NK-92 treated with Interleukin-12 subunit alpha and Interleukin-12 subunit beta, amount 100 ng/mL, for 24 hours (cell line): ENCODE results near the gene DFFA.
A peak's percentile ranks its signal among the peaks of the same experiment; 100 is the strongest.
"Not testable (repeated sequence)": the region's sequence is repeated elsewhere in the genome, so short reads cannot be mapped to it uniquely, and the experiment has no call there.

ENCODE experiments used
- DNase-seq: peaks from one replicate; lab custom pipeline; 2025; lab: John Stamatoyannopoulos, UW

DFFA gene

GRCh38 chr1:10506046-10506676, 33.8 kb upstream of the DFFA start:
- not testable (repeated sequence) for DNase-seq

DNA sequence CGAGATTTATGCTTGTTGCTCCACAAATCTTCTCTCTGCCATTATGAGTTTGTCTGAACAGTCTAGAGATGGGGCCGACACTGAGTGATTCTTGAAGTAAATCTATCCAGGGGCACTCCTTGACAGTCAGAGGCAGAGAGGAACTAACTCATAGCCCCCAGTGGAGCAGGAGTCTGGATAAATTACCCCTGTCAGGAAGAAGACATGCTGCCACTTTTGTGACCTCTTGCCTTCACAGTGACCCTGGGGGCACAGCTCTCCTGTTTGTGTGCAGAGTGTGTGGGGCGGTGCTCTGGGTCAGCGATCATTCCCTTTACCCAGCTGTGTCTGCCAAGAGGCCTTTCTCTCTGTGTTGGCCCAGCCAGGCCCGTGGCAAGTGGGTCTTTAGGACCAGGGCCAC, 31.9 kb upstream of the DFFA start:
- no peak for DNase-seq

- DNase-seq = no peak
Measured at GRCh38 chr1:10502206-10502605, 29.9 kb upstream of the DFFA start.

- no peak for DNase-seq
Measured at GRCh38 chr1:10498231-10498630, 25.9 kb upstream of the DFFA start.

DNA sequence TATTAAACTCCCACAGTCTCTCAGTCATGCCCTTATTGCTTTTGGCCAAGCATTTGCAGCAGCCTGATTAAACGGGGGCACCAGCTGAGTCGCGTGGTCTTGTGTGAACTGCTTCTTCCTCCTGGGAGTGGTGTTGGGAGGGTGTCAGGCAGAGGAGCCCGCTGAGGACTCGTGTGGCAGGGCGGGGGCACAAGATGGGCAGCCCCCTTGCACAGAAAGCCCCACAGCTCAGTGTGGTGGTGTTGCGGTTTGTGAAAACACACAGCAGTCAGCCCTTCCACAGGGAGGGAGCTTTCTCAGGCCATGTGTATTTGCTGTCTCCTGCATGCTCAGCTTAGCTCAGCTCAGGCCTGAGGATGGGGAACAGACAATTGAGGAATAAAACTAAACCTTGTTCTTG, 24.8 kb upstream of the DFFA start:
- DNase-seq = no peak

DNA sequence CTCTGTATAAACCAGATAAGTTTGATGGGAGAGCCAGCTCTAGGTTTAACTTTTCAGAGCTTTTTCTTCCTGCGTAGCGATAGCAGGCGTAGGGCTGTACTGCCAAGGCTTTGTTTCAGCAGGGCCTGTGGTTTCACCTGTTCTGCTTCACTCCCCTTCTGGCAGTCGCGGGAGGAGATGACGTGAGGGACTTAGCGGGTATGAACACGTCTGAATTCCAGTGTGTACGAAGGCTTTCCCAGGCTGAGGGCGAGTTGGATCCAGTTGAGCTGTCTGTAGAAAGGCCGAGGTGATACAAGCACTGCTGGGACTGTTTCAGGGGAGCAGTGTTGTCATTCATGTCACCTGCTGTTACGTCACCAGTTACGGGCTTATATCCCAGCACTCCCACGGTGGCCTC, 23.6 kb upstream of the DFFA start:
- no peak for DNase-seq

GRCh38 chr1:10495475-10495817, 23.1 kb upstream of the DFFA start:
- no peak for DNase-seq

- peak; percentile 38 for DNase-seq
Measured at GRCh38 chr1:10494754-10495474, 22.6 kb upstream of the DFFA start.

DNA sequence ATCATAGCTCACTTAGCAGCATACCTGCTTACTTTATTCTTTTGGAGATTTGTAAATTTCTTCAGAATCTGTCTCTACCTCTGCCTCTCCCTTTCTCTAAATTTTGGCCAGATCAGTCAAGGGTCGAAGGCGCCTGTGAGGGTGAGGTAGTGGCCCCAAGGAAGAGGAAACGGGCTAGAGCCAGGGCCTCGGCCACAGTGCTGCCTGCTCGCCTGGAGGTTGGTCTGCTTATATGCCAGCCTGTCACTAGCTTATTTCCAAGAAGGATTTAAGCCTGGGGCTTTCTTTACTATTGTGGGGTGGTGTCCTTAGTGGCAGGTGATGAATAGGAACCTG, 22.1 kb upstream of the DFFA start:
- DNase-seq = no peak

DNA sequence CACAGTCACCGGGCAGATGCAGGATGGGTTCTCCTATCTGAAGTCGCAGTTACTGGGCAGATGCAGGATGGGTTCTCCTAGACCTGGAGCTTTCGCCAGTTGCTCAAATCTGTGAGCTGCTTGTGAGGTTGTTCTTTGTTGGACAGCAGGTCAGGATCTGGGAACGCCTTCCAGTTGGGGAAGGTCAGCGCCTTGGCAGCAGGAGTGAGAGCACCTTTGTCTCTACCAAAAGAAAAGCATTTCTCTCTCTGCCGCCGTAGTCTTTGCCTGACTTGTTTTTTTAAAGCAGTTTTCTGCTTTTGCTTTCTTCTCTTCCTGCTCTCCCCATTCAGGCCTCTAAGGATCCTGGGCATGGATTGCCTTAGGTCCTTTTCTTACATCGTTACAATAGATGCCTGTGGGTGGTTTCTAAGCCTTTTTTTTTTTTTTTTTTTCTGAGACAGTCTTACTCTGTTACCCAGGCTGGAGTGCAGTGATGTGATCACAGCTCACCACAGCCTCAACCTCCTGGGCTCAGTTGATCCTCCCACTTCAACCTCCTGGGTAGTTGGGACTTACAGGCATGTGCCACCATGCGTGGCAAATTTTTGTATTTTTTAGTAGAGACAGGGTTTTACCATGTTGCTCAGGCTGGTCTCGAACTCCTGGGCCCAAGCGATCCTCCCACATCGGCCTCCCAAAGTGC, 18.1 kb upstream of the DFFA start:
- DNase-seq = no peak

GRCh38 chr1:10489291-10490055, 17.1 kb upstream of the DFFA start:
- no peak for DNase-seq

GRCh38 chr1:10484521-10484920, 12.2 kb upstream of the DFFA start:
- no peak for DNase-seq

- no peak for DNase-seq
Measured at GRCh38 chr1:10480614-10481013, 8.3 kb upstream of the DFFA start.

DNA sequence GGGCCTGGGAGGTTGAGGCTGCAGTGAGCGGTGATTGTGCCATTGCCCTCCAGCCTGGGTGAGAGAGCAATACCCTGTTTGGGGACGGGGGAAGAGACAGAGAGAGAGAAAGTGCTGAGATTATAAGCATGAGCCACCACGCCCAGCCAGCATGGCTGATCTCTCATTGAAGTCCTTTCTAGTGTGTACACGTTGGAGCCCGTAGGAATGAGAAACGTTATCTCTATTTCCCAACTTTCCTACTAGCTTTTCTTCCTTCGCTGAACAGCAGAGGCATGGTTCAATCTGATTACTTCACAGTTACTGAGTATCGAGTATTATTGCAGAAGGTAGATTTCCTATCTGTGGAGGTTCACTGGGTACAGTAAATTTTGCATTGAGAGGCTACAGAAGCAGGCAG, 7.0 kb upstream of the DFFA start:
- DNase-seq = no peak

DNA sequence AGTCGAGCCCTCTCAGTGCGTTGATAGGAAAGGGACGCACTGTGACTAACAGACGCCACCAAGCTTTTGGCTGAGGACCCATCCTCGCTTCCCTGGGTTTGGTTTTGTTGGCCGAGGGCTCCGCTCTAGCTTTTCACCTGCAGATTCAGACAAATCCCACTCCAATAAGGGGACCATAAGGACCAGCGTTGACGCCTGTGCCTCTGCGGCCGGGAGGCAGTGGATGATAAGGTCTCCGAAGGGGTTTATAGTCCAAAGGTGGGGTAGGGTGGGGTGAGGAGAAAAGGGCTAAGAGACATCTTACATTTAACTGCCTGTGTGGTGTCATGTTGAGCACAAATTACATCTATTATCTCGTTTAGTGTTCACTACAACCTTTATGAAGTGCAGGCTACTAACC, 3.2 kb upstream of the DFFA start:
- no peak for DNase-seq

GRCh38 chr1:10474613-10475507, 2.5 kb upstream of the DFFA start, which contains the start of gene PEX14:
Gene PEX14, plus strand, starts transcription at chr1:10474950. Its CDS starts 17 bp downstream, at chr1:10474967.
- peak; percentile 78 for DNase-seq

GRCh38 chr1:10474309-10474612, 1.9 kb upstream of the DFFA start:
- DNase-seq = not testable (repeated sequence)

- DNase-seq = no peak
Measured at GRCh38 chr1:10473145-10473765, 926 bp upstream of the DFFA start.

- peak; percentile 17 for DNase-seq
Measured at GRCh38 chr1:10471411-10472219, 714 bp downstream of the DFFA start.

- no peak for DNase-seq
Measured at GRCh38 chr1:10470043-10470442, 2.3 kb downstream of the DFFA start.

- no peak for DNase-seq
Measured at GRCh38 chr1:10467078-10467477, 5.3 kb downstream of the DFFA start.
